PFSK-1 (cell line): ENCODE measurements around the gene TPPP3.

Experiments used
- POLR2AphosphoS5 ChIP-seq: IDR thresholded peaks from 2 replicates; pipeline ENCODE4 v1.6.1; 2012; ENCODE audit warnings: low read depth, mild to moderate bottlenecking, control low read depth, low read length, moderate library complexity
- TF ChIP-seq, protein P1 (sequence below), 2 experiments: IDR thresholded peaks; 2 replicates each; pipeline versions ENCODE4 v1.6.1 to v1.8.0; 2011 to 2012; ENCODE audit warnings: low read depth in 2 of 2, low read length in 2 of 2, control low read depth in 1 of 2, inconsistent platforms in 1 of 2, mild to moderate bottlenecking in 1 of 2, moderate library complexity in 1 of 2; ENCODE audit not compliant: insufficient read depth in 1 of 2

DNA sequence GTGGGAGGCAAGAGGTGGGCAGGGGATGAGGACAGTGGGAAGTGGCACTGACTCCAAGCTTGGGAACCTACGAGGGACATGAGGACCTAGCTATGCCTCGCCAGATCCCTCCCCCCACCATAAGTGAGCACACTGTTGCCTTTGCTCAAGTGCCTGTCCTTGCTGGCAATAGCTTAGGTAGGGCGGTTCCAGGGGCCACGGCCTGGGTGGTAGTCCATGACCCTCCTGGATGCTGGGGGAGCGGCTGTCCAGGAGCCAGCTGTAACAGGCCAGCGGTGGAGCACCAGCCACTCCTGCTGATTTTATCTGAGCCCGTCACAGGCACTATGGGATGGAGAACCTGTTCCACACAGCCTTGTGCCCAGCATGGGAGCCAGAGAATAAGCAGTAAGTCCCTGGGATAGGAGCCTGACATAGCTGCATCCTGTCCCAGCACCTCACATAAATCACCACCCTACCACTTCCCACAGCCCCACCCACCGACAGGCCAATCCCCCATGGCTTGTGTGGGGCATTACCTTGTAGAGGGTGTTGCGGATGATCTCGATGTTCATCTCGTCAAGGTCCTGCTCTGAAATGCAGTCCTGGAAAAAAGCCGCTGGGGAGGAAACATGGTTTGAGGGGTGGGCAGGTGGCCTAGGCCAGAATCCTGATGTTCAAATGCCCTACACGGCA lies 49.4 kb upstream of the TPPP3 start:
- TF ChIP-seq, protein P1, sequence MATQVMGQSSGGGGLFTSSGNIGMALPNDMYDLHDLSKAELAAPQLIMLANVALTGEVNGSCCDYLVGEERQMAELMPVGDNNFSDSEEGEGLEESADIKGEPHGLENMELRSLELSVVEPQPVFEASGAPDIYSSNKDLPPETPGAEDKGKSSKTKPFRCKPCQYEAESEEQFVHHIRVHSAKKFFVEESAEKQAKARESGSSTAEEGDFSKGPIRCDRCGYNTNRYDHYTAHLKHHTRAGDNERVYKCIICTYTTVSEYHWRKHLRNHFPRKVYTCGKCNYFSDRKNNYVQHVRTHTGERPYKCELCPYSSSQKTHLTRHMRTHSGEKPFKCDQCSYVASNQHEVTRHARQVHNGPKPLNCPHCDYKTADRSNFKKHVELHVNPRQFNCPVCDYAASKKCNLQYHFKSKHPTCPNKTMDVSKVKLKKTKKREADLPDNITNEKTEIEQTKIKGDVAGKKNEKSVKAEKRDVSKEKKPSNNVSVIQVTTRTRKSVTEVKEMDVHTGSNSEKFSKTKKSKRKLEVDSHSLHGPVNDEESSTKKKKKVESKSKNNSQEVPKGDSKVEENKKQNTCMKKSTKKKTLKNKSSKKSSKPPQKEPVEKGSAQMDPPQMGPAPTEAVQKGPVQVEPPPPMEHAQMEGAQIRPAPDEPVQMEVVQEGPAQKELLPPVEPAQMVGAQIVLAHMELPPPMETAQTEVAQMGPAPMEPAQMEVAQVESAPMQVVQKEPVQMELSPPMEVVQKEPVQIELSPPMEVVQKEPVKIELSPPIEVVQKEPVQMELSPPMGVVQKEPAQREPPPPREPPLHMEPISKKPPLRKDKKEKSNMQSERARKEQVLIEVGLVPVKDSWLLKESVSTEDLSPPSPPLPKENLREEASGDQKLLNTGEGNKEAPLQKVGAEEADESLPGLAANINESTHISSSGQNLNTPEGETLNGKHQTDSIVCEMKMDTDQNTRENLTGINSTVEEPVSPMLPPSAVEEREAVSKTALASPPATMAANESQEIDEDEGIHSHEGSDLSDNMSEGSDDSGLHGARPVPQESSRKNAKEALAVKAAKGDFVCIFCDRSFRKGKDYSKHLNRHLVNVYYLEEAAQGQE (IDR thresholded peaks at IDR 0.05; ENCODE audit: insufficient read depth in 1 of 2, low read depth in 2 of 2, low read length in 2 of 2) = no peak
- no peak for TF ChIP-seq POLR2AphosphoS5
